ENCODE data around the gene SLC27A2.

Gene SLC27A2

DNA sequence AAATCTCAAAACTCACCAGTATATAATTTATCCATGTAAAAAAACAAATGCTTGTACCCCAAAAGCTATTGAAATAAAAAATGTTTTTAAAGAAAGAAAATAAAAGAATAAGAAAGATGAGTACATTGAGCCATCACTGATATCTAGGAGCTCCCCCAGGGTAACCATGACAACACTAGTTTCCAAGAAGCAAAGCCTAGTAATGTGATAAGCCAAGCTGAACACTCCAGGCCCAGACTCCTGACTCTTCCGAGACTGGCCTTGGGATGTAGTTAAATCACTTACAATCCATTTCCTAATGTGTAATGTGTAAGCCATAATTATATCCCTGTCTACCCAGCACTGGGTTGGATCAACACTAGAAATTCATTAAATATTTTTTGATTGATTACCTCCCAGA lies 41.9 kb upstream of the SLC27A2 start:
- H3K27ac ChIP-seq: no peak overlapping the region
- POLR2A ChIA-PET (ENCODE audit: low non-redundant PET): no interaction called here
- TF ChIP-seq, protein P1, sequence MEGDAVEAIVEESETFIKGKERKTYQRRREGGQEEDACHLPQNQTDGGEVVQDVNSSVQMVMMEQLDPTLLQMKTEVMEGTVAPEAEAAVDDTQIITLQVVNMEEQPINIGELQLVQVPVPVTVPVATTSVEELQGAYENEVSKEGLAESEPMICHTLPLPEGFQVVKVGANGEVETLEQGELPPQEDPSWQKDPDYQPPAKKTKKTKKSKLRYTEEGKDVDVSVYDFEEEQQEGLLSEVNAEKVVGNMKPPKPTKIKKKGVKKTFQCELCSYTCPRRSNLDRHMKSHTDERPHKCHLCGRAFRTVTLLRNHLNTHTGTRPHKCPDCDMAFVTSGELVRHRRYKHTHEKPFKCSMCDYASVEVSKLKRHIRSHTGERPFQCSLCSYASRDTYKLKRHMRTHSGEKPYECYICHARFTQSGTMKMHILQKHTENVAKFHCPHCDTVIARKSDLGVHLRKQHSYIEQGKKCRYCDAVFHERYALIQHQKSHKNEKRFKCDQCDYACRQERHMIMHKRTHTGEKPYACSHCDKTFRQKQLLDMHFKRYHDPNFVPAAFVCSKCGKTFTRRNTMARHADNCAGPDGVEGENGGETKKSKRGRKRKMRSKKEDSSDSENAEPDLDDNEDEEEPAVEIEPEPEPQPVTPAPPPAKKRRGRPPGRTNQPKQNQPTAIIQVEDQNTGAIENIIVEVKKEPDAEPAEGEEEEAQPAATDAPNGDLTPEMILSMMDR (conservative IDR thresholded peaks at IDR 0.05; ENCODE audit: low read depth): no peak
- DNase-seq (ENCODE audit: low spot score): no peak
- CTCF ChIA-PET: no interaction called here

DNA sequence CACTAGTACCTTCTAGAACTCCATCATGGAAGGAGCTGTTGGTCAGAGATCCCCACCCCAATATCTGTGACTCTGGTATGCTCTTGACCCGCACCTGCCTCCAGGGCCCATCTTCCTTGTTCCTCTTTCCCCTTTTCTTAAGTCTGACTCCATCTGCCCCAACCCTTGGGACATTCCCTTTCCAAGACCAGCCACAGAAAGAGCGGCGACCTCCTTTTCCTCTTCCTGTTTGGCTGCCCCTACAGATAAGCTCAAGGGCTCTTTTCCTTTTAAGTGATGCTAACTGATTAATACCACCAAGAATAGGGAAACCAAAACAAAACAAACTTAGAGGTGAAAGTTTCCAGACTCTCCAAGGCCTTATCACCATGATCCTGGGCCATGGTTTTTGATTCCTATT lies 41.0 kb upstream of the SLC27A2 start:
- DNase-seq (ENCODE audit: low spot score): no peak
- no peak overlapping the region for H3K27ac ChIP-seq
- TF ChIP-seq, protein P1 (conservative IDR thresholded peaks at IDR 0.05; ENCODE audit: low read depth): no peak
- ChIA-PET CTCF (interaction anchor here (0.6 to 0.7 kb wide), 2 partner anchors 89 to 1283 kb away, joined by 3 to 5 read pairs; no protein-coding TSS in a partner anchor), POLR2A (ENCODE audit: low non-redundant PET) (no interaction called here)

DNA sequence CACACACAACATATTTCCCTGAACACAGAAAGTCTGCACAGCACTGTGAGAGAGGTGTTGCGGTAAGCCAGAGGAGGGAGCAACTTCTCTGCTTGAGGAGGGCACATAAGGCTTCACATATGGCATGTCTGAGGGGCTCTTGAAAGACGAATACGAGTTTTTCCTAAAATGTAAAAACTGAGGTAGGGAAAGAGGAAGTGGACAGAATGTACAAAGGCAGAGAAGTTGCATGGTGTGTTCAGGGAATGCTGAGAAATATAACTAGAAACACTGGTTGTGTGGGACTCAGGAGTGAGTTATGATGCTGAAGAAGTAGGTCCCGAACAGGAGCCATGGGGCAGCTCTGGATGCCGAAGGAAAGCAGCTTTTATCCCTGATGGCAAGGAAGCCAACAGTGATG lies 40.1 kb upstream of the SLC27A2 start:
- ChIA-PET POLR2A (ENCODE audit: low non-redundant PET) (no interaction called here), CTCF (no interaction called here)
- TF ChIP-seq, protein P1 (conservative IDR thresholded peaks at IDR 0.05; ENCODE audit: low read depth): no peak
- no peak for DNase-seq (ENCODE audit: low spot score)
- H3K27ac ChIP-seq: no peak overlapping the region

DNA sequence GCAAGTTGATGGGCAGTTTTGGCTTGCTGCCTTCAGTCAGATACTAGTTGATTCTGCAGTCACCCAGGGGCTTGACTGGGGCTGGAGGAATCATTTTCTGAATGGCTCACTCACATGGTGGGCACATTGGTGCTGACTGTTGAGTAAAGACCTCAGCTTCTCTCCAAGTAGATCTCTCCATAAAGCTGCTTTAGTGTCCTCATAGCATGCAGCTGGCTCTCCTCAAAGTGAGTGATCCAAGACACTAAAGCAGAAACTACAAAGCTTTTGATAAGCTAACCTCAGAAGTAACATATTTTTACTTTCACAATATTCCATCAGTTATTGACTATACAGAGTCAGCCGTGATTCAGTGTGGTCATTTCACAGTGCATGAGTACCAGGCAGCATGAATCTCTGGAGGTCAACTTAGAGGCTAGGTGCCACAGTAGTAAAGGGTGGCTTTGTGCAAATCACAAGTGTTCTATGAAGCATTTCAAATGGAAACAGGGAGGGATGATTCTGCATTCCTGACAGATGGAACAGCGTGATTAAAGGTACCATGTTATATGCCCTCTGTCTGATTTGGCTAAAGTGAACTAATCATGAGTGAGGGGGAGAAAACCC lies 38.6 kb upstream of the SLC27A2 start:
- CTCF ChIA-PET: no interaction called here
- POLR2A ChIA-PET (ENCODE audit: low non-redundant PET): no interaction called here
- TF ChIP-seq, protein P1 (conservative IDR thresholded peaks at IDR 0.05; ENCODE audit: low read depth): no peak
- DNase-seq (ENCODE audit: low spot score): no peak
- H3K27ac ChIP-seq: no peak overlapping the region

DNA sequence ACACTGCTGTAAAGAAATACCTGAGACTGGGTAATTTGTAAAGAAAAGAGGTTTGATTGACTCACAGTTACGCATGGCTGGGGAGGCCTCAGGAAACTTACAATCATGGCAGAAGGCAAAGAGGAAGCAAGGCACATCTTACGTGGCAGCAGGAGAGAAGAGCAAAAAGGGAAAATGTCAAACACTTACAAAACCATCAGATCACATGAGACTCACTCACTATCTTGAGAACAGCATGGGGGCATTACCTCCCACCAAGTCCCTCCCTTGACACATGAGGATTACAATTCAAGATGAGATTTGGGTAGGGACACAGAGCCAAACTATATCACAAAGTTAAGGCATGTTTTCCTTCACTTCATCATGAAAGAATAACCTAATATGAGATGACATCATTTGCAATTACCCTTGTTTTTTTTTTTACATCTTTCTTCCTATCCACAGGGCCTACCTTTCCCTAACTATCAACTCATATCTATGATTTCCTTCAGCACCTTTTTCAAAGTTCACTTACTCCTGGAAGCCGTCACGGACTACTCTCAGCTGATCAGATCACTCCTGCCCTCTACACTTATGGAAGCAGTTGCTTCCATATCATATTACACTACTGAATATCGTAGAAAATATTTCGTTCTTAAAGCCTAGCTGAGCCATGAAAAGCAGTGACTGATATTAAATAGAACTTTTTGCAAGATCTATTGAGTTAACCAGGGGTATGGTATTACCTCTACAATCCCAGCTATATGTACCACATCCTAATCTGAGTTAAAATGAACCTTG lies 37.5 kb upstream of the SLC27A2 start:
- H3K27ac ChIP-seq: no peak overlapping the region
- ChIA-PET CTCF (interaction anchor here (0.6 to 2.0 kb wide), 12 partner anchors 36 to 1354 kb away, joined by 3 to 5 read pairs (median 3); partner anchors contain the start of genes FGF7 and GALK2), POLR2A (ENCODE audit: low non-redundant PET) (no interaction called here)
- TF ChIP-seq, protein P1 (conservative IDR thresholded peaks at IDR 0.05; ENCODE audit: low read depth): no peak
- no peak for DNase-seq (ENCODE audit: low spot score)

DNA sequence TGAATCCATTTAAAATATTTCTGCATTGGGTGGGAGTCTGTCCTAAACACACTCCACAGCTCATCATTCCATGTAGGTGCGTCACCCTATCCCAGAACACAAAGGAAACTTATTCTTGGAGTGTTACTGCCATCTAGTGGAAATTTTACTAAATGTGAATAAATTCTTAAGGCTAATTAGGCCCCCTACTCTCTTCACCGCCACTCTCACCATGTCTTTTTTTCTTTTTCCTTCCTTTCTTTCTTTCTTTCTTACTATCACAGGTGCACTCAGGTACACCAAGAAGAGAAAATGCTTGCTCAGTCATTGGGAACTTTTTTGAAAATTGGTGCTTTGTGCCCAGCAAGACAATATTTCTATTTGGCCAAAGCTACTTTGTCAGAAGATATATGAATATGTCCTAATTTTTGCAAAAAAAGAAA lies 36.5 kb upstream of the SLC27A2 start:
- POLR2A ChIA-PET (ENCODE audit: low non-redundant PET): no interaction called here

More for the DNA sequence above, 36.5 kb upstream of the SLC27A2 start:
- CTCF ChIA-PET: interaction anchor here (0.6 to 2.0 kb wide), 23 partner anchors 9 to 1536 kb away, joined by 3 to 7 read pairs (median 3); partner anchors contain the start of genes FGF7 and GALK2
- DNase-seq (ENCODE audit: low spot score): peak; percentile 79
- H3K27ac ChIP-seq: no peak overlapping the region
- TF ChIP-seq, protein P1 (conservative IDR thresholded peaks at IDR 0.05; ENCODE audit: low read depth): peak; percentile 67
